Esophagus squamous epithelium (tissue), 4 donors: ENCODE results near the gene PTX3.

Experiments used
- POLR2A ChIP-seq, 4 donors: fragments of 450-650 bp; IDR thresholded peaks; one replicate each; pipeline ENCODE4 v1.6.1; 2017; ENCODE audit warnings: antibody characterized with exemption in 4 of 4, mild to moderate bottlenecking in 4 of 4, moderate library complexity in 3 of 4
- TF ChIP-seq, protein P1 (sequence below), 6 experiments: fragments of 450-650 bp in 4 of 6; fragments of 200-600 bp in 2 of 6; sonication (generic) in 2 of 6; IDR thresholded peaks; one replicate each; pipeline ENCODE4 v1.5.1; 2016 to 2019; ENCODE audit warnings: antibody characterized with exemption in 6 of 6, mild to moderate bottlenecking in 4 of 6, moderate library complexity in 4 of 6

DNA sequence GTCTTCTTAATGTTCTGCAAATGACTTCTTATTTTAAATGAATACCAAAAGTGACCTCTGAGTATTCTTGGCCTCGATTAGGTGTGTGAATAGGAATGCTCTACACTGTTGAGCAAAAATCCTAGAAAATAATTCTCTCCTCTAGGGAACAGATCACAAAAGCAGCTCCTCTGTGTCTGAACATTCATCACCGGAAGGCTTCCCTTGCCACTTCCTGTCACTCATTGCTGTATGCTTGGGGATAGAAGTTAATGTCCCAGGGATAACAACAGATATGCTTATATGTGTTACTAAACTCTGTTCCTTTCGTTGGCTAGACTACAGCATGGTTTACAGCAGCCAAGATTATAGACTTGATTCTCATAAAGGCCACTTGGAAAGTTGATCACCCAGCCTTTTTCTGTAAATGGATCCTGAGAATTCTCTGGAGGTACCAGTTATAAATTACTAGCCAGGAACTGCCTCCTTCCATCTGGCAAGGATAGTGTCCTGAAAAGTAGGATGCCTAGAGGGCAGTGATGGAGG lies 16.0 kb upstream of the PTX3 start:
- TF ChIP-seq, protein P1, sequence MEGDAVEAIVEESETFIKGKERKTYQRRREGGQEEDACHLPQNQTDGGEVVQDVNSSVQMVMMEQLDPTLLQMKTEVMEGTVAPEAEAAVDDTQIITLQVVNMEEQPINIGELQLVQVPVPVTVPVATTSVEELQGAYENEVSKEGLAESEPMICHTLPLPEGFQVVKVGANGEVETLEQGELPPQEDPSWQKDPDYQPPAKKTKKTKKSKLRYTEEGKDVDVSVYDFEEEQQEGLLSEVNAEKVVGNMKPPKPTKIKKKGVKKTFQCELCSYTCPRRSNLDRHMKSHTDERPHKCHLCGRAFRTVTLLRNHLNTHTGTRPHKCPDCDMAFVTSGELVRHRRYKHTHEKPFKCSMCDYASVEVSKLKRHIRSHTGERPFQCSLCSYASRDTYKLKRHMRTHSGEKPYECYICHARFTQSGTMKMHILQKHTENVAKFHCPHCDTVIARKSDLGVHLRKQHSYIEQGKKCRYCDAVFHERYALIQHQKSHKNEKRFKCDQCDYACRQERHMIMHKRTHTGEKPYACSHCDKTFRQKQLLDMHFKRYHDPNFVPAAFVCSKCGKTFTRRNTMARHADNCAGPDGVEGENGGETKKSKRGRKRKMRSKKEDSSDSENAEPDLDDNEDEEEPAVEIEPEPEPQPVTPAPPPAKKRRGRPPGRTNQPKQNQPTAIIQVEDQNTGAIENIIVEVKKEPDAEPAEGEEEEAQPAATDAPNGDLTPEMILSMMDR (IDR thresholded peaks at IDR 0.05), result no peak
- TF ChIP-seq POLR2A (IDR thresholded peaks at IDR 0.05), result no peak
